ENCODE data around the gene WWOX.

The WWOX gene

DNA sequence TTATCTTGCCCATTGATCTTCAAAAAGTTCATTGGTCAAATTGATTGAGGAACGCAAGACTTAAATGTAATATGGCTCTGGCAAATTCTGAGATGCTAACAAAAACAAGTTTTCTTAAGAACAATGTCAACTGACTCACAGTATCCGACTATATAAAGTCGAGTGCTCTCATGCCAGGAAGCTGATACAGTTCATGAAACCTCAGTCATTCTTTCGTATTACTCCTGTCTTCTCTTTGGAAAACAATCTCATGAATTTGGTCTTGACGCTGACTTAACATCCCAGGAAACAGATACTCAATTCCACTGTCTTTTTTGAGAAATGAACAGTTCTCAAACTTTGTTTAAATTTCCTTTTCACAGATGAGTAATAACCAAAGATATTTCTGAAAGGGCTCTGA is 796.2 kb downstream of the WWOX start:
- TF ChIP-seq, protein P1, sequence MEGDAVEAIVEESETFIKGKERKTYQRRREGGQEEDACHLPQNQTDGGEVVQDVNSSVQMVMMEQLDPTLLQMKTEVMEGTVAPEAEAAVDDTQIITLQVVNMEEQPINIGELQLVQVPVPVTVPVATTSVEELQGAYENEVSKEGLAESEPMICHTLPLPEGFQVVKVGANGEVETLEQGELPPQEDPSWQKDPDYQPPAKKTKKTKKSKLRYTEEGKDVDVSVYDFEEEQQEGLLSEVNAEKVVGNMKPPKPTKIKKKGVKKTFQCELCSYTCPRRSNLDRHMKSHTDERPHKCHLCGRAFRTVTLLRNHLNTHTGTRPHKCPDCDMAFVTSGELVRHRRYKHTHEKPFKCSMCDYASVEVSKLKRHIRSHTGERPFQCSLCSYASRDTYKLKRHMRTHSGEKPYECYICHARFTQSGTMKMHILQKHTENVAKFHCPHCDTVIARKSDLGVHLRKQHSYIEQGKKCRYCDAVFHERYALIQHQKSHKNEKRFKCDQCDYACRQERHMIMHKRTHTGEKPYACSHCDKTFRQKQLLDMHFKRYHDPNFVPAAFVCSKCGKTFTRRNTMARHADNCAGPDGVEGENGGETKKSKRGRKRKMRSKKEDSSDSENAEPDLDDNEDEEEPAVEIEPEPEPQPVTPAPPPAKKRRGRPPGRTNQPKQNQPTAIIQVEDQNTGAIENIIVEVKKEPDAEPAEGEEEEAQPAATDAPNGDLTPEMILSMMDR (IDR thresholded peaks at IDR 0.05; ENCODE audit: low read depth, low read length), result no peak
- DNase-seq (ENCODE audit: low read depth in 2 of 2), result no peak
- H3K4me3 ChIP-seq (replicated peaks in 1 of 2; ENCODE audit: low read depth in 2 of 2, low read length in 2 of 2), result no peak overlapping the region

DNA sequence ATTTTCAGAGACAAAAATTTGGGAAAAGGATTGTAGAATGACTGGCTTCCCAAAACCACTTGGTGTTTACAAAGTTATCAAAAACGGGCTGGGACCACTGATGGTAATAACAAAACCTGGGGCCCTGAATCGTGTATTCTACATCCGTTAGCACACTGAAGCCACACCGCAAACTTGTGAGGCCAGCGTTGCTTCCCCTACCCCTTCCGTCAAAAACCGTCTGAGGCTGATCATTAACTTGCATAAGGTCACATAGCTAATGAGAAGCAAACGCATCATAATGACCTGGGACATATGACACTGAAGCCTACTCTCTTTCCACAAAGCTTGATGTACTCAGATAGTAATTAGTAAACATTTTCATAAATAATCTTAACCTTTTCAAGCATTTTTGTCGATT is 796.8 kb downstream of the WWOX start:
- H3K4me3 ChIP-seq (replicated peaks in 1 of 2; ENCODE audit: low read depth in 2 of 2, low read length in 2 of 2), result no peak overlapping the region
- TF ChIP-seq, protein P1 (IDR thresholded peaks at IDR 0.05; ENCODE audit: low read depth, low read length), result no peak
- no peak for DNase-seq (ENCODE audit: low read depth in 2 of 2)

DNA sequence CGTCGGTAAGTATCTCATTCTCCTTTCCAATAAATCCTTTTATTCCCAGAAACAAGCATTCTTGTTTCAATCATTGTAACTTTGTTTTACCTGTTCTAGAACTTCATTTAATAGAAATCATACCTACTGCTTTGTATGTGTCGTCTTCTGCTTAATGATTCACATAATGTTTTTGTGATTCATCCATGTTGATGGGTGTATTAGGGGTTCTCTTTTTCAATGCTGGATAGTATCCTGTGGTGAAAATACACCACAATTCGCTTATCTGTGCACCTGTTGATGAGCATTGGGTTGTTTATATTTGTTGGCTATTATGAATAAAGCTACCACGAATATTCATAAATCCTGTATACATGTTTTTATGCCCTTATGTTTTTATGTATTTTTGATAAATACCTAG is 797.8 kb downstream of the WWOX start:
- TF ChIP-seq, protein P1 (IDR thresholded peaks at IDR 0.05; ENCODE audit: low read depth, low read length), result no peak
- DNase-seq (ENCODE audit: low read depth in 2 of 2), result no peak
- H3K4me3 ChIP-seq (replicated peaks in 1 of 2; ENCODE audit: low read depth in 2 of 2, low read length in 2 of 2), result no peak overlapping the region

DNA sequence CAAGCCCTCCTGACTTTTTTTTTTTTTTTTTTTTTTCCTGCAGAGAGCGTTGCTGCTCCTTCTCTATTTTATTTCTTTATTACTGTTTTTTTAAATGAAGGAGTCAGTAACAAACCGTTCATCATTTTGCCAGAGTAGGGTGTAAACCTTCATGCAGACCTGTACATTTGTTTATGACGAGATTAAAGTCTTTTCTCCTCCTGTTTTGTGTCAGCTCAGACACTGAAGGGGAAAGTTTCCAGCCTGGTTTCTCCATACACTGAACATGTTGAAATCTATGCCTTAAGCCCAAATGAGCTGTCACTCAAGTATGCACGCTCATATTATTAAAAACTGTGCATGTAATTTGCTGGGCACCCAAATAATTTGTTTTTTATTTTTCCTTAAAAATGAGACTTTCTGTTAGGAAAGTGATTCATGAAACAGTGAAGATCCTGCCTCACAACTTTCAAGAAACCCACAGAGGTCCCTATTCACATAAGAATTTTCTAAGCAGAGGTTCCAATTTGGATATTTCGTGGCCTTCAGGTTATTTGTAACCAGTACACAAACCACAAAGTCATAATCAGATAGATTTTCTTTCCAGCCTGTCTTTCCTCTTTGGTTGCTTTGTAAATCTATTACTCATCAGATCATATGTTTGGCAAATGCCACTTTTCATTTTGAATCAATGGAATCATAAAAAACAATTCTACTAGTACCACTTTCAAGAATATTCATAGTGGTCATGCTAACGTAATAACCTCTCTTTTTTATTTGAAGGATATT is 800.8 kb downstream of the WWOX start:
- no peak overlapping the region for H3K4me3 ChIP-seq (replicated peaks in 1 of 2; ENCODE audit: low read depth in 2 of 2, low read length in 2 of 2)
- no peak for DNase-seq (ENCODE audit: low read depth in 2 of 2)
- TF ChIP-seq, protein P1 (IDR thresholded peaks at IDR 0.05; ENCODE audit: low read depth, low read length), result no peak

DNA sequence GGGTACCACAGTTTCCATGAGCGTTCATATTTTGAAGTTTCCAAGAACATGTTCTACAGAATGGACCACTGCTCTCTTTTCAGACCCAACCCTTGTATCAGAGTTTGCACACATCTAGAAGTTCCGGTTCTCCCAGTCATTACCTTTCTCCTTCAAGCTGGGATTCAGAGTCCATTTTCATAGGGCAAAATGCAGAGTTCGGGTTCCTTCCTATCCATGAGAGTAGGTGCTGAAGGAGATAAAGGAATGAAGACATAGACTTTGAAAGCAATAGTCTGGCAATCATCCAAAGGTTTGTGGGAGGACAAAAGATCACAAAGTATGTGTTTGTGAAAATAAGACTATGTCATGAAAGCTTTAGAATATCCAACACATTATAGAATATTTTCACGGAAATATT is 801.5 kb downstream of the WWOX start:
- no peak for DNase-seq (ENCODE audit: low read depth in 2 of 2)
- TF ChIP-seq, protein P1 (IDR thresholded peaks at IDR 0.05; ENCODE audit: low read depth, low read length), result no peak

DNA sequence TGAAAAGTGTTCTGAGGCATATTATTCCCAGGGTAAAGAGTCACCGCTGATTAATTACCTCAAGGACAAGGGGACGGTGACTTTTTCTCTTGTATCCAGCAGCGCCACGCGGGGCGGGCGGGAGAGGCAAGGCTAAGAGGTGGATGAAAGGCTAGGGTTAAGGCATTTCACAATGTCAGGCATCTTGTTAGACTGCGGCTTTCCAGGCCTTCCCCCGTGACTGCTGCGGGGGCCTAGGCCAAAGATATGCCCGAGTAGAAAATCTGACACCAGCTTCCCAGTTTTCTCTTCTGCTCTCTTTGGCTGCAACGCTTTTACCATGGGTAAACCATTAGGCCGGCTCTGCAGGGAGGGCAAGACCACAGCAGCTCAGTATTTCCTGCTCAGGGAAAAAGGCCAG is 802.9 kb downstream of the WWOX start:
- no peak for DNase-seq (ENCODE audit: low read depth in 2 of 2)
- H3K4me3 ChIP-seq (replicated peaks in 1 of 2; ENCODE audit: low read depth in 2 of 2, low read length in 2 of 2), result no peak overlapping the region
- TF ChIP-seq, protein P1 (IDR thresholded peaks at IDR 0.05; ENCODE audit: low read depth, low read length), result no peak

More for the DNA sequence above, 801.5 kb downstream of the WWOX start:
- H3K4me3 ChIP-seq (replicated peaks in 1 of 2; ENCODE audit: low read depth in 2 of 2, low read length in 2 of 2), result no peak overlapping the region

DNA sequence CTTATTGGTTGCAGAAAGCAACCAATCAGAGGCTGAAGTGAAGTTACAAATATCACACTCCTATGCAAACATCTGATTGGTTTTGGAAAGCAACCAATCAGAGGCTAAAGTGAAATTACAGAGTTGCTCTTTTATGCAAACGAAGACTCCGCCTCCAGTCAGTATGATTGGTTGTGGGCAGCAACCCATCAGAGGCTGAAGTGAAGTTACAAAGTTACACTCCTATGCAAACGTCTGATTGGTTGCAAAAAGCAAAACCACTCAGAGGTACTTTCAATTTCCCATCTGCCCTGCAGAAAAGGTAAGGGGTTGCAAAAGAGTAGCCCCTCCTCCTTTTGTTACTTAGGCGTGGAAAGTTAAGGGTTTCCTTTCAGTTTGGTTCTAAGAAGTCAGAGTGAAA is 803.8 kb downstream of the WWOX start:
- TF ChIP-seq, protein P1 (IDR thresholded peaks at IDR 0.05; ENCODE audit: low read depth, low read length), result no peak
- no peak for DNase-seq (ENCODE audit: low read depth in 2 of 2)
- no peak overlapping the region for H3K4me3 ChIP-seq (replicated peaks in 1 of 2; ENCODE audit: low read depth in 2 of 2, low read length in 2 of 2)
